HG03521 (cell line): ENCODE data around the gene PLEKHH3.
"Not testable (repeated sequence)": the region's sequence is repeated elsewhere in the genome, so short reads cannot be mapped to it uniquely, and the experiment has no call there.

Experiments used
- ATAC-seq: cut with Tn5 transposase; IDR thresholded peaks from one replicate; pipeline ENCODE4 v1.9.1; 2021; ENCODE audit warnings: mild to moderate bottlenecking, moderate library complexity; ENCODE audit not compliant: unreplicated experiment

Gene PLEKHH3

DNA sequence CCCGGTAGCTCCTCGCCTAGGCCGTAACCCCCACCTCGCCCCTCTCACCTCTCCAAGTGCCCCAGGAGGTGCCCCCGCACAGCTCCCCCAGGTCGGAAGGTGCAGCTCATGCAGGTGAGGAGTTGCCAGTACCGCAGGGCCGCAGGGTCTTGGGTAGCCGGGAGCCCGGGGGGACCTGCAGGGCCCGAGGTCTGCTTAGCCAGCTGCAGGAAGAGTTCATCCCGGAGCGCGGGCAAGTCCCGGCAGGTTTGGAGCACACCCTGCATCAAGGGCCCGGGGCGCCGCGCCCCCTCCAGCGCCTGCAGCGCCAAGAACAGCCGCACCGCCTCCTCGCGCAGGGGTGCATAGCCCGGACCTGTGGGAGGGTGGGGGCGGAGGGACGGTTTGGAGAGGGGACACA, 4.8 kb downstream of the PLEKHH3 start:
- ATAC-seq, result no peak

DNA sequence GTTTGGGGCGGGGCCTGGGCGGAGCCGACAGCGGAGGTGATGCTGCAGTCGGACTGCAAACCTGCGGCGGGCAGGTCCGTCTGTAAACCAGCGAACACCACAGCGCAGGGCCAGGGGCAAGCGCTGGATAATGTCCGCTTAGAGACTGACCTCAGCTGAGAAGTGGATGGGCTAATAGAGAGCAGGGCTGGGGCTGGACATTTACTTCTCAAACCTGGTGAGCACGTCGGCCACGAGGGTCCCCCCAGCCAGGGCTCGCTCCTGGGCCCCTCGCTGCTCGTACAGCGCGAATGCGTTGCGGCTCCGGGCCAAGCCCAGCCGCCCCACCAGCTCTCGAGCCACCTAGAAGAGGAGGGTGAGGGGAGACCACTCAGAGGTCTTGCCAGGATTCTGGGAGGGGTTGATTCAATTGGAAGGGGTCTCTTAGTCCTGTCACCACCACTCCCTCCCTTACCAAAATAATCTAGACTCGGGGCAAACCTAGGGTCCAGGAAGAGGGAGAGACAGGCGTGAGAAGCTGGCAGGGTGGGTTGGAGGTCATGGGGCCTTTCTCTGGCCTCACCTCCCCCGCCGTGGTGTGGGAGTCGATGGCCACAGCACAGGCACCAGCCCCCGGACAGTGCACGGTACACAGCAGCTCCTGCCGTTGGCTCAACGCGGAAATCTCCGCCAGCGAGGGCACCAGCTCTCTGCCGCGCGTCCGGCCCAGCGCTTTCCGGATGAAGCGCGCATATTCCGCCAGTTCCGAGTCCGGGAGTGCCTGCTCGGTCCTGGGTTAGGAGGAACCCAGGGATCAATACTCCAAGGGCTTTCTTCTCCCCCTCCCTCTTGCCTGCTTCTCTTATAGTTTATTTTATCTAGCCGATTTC, 5.8 kb downstream of the PLEKHH3 start:
- ATAC-seq, result no peak

DNA sequence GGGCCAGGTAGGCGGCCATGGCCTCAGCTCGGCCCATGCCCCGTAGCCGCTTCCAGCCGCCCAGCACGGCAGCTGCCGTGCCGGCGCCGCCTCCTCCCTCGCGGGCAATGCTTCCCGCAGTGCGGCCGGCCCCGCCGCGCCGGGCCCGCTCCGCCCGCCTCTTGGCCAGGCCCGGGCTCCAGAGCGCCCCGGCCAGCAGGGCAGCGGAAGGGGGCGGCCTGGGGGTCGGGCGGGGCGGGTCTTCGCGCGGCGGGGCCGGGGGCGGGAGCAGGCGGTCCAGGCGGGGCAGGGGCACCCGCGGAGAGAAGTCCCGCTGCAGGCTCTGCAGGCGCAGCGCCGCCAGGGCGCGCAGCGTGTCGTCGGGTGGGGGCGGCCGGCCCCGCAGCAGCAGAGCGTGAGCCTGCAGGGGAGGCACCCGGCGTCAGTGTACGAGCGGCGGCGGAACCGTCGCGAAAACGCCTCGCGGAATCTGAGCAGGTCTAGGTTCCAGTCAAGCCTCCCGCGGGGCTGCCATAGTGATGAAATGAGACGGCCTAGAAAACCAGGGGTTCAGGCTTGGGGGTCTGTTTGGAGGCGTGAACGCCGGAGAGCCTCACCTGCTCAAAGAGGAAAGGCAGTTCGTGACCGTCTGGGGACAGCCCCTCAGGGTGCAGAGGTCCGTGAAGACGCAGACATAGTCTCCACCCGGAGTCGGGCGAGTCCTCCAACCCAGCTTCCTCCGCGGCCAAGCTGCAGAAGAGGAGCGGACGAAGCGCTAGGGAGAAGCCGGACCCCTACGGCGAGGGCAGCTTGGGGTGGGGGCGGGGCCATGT, 6.6 kb downstream of the PLEKHH3 start:
- no peak for ATAC-seq

DNA sequence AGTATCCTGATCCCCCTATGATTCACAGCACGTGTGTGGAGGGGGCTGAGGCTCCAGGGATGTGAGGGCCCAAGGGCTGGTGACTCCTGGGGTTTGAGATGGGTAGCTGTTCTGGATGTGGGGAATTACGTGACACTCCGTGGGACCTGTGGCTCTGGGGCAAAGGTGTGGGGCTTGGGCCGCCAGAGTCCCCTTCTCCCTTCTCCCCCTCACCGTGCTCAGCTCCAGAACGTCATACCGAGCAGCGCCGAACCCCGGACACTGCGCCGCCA, 7.2 kb downstream of the PLEKHH3 start:
- ATAC-seq, result no peak

DNA sequence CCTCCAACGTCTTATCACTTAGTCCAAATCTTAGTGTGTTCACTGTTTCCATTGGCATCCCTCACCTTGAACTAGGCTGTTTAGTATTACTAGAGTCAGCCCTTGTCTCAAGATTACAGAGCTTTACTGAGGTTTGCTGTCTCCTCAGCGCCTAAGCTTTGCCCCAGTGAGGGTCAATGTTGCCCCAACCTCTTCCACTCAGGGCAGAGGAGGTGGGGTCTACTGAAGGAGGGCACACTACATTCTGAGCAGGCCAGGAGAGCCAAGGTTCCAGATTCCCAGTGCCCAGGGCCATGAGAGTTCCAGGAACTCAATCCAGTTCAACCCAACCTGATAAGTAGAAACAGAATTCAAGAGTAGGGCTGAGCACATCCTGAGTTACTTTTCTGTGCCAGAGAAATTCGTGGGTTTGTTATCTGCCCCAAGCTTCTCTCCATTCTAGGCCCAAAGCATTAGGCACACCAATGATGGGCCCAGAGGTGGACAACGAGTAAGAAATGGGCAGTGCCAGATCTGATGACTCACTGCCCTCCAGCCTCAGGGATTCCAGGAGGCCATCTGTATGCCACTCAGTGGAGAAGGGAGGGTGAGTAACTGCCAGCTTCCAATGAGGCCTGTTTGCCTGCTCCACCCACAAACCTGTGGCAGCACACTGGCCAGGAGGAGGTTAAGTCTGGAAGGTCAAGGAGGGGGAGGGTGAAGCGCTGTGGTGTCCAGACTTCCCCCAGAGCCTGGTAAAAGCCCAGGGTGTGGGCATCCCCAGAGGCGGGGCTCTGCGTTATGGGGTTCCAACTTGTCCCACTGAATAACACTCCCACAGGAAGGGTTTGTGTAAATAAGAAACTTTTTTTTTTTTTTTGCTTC, 9.5 kb downstream of the PLEKHH3 start:
- ATAC-seq, result no peak

DNA sequence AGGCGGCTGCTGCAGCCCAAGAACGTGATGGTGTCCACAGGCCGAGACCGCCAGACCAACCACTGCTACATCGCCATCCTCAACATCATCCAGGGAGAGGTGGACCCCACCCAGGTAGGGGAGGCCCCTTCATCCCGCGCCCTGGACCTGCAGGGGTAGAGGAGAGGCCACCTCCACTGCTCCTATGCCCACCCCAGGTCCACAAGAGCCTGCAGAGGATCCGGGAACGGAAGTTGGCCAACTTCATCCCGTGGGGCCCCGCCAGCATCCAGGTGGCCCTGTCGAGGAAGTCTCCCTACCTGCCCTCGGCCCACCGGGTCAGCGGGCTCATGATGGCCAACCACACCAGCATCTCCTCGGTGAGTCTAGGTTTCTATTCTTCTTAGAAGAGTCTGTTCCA, 10.7 kb downstream of the PLEKHH3 start:
- not testable (repeated sequence) for ATAC-seq

DNA sequence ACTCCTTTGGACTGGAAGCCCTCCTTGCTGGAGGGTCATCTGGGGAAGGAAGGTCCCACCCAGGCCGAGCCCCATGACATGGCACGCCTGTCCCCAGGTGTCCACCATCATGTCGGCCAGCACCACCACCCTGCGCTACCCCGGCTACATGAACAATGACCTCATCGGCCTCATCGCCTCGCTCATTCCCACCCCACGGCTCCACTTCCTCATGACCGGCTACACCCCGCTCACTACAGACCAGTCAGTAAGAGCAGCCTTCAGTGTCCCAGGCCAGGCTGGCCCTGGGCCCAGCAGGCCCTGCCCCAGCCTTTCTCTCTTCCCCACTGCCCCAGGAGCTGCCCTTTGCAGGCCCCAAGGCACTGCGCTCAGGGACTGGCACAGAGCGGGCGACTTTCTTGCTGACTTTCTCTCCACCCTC, 11.2 kb downstream of the PLEKHH3 start:
- ATAC-seq, result no peak

DNA sequence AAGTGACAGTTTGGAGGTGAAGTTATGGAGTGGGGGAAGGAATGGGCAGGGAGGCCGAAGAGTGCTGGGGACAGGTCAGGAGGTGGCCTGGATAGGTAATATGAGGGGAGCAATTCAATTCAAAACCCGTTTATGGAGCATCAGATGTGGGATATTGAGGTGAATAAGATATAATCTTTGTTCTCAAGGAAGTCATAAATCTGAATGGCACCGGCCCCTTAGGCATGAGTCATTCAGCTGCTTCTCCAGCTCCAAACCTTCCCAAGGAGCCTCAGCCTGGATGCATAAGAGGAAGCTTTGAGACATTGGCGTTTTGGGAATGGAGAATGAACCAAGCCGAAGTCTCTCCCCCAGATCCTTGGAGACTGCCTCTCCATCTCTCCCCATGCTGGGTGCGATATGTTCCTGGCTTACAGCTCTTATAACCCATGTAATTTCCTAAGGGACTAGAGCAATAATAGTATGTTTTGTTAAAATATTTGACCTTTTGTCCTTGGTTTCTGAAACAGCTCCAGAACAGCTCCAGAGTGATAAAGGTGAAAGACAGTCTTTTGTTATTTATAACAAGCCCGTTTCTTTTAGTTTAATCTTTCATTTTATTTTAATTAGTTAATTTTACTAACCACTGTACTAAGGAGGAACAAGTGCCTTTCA, 16.0 kb downstream of the PLEKHH3 start:
- no peak for ATAC-seq

DNA sequence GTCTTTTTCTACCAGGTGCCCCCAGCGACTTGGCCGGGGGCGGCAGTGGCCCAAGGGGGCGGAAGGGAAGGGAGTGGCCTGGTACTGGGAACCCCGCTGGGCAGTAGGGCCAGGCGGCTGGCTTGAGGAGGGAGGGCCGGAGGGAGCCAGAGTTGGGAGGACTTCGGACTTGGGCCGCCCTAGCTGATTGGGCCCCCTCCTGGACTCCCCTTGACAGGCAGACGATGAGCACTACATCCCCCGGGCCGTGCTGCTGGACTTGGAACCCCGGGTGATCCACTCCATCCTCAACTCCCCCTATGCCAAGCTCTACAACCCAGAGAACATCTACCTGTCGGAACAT, 16.9 kb downstream of the PLEKHH3 start:
- not testable (repeated sequence) for ATAC-seq

DNA sequence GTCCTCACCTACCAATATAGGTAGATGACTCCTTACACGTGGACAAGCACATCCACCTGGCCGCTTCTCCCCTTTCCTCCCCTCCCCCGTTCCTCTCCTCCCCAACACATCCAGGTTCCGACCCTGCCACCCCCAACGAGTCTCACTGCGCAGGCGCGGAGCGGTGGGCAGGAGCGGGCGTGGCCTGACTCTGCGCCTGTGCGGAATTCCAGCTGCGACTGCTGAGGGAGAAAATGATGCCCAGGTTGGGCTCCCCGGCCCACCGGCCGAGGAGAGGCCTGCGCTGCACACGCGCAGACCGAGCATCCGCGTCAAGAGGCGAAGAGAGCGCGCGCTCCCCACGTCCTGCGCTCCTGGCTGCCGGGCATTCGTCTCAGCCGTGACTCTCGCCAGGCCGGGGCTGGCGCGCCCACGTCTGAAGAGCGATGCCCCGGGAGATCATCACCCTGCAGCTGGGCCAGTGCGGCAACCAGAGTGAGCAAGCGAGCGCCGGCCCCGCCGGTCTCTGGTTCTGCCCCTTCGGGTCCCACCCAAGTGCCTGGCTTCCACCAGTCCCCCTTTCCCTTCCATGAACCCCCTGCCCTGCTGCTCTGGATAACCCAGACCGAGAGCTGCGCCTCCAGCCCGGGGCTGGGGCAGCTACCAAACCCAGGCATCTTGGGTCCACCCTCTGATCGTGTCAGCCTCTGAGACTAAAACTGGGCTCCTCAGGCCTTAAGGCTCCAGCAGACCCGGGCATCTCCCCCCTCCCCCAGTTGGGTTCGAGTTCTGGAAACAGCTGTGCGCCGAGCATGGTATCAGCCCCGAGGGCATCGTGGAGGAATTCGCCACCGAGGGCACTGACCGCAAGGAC, 17.5 kb downstream of the PLEKHH3 start, which contains the start of gene TUBG2:
Gene TUBG2 (plus strand): TSS at position 206 of the 853 bp plus-strand sequence. CDS start 220 bp downstream, at position 426.
- ATAC-seq, result no peak

DNA sequence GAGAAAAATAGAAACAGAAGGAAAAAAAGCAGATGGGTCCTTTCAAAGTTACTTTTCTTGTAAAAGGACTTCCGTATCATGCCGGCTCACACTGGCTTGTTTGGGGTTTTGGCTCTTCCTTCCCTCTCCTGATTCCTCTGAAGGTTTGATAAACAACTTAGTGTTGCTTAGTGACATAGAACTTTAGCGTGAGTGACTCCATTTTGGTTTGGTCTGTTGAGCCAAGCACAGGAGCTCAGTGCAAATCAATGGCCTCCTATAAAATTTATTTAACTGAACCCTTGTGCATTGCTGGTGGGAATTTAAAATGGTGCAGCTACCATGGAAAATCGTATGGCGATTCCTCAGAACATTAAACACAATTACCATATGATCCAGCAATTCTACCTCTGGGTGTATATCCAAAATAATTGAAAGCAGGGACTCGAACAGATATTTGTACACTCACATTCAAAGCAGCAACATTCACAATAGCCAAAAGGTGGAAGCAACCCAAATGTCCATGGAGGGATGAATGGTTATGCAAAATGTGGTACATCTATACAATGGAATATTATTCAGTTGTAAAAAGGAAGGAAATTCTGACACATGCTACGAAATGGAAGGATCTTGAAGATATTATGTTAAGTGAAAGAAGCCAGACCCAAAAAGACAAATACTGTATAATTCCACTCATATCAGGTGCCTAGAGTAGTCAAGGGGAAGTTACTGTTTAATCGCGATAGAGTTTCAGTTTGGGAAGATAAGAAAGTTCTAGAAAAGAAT, 18.8 kb downstream of the PLEKHH3 start:
- ATAC-seq, result no peak

DNA sequence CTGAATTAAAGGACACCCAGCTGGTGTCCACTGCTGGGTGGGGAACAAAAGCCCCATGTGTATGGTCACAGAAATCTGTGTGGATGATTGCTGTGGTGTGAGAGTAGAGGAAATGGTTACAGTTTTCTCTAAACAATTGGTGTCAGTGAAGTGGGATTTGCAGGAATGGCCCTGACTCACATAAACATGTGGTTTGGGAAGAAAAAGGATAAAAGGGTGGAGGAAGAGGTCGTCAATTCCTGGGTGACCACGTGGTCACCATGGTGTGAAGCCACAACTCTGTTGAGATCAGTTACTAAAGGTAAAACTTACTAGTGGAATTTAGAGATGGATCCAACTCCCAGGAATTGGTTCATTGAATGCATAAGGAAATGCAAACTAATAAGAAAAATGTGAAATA, 21.3 kb downstream of the PLEKHH3 start:
- no peak for ATAC-seq

DNA sequence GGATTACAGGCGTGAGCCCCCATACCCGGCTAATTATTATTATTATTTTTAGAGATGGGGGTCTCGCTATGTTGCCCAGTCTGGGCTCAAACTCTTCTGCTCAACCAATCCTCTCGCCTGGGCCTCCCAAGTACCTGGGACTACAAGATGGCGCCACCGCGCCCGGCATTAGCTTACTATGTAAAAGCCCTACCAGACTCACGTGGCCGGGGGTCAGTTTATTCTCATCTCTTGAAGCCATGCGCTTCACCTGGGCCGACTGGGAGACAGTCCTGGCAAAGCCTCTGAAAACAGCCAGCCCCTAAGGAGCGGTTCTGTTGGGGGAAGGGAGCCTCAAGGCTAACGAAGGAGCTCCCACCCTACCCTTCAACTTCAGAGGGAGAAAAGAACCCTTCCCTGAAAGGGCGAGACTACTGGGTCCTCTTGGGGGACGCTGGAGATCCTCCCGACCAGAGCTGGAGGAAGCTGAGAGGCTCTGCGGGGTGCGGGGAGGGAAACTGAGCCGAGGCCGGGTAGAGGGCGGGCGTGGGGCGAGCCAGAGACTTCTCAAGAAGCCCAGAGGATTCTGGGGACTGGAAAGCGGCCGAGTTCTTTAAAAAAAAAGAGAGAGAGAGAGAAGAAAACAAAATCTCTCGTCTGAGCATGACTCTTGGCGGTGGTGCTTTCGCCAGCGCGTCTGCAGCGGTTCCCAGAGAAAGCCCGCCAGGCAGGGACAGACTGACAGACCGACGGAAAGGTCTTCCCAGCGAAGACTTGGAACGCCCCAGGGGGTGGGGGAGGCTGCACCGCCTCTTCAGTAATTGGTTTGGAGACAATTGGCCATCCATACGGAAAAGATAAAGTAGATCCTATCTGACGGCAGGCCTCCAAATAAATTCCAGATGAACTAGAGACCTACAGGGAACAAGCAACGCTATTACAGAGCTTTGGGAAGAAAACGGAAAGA, 23.3 kb downstream of the PLEKHH3 start:
- ATAC-seq, result no peak

DNA sequence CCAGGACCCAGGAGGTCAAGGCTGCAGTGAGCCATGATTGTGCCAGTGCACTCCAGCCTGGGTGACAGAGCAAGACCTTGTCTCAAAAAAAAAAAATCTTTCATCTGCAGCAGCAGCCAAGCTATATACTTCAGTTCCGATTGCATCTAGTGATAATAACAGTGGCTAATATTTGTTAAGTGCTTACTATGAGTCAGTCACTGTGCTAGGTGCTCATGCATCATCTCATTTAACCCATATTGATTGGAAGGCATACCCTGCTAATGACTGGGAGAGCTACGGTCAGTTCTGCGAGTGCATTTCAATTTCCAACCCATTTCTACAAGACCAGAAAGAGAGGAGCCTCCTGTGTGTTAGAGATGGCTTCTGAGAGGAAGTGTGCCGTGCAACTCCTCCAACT, 25.4 kb downstream of the PLEKHH3 start:
- no peak for ATAC-seq

DNA sequence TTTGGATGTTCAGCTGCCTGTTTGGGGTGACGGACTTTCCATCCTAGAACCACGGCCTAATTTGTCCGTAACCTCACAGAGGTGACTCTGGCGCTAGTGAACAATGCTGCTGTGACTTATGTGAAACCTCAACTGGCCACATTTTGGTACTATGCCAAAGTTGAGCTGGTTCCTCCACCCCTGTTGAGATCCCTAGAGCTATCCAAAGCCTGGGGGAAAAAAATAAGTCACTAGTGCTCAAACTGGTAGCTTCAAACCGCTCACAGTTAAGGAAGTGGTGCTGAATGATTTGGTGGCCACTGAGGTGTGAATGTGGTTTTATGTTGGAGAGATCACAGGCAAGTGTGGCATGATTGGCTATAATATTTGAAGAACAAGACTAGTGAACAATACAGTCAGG, 29.0 kb downstream of the PLEKHH3 start:
- ATAC-seq, result no peak

DNA sequence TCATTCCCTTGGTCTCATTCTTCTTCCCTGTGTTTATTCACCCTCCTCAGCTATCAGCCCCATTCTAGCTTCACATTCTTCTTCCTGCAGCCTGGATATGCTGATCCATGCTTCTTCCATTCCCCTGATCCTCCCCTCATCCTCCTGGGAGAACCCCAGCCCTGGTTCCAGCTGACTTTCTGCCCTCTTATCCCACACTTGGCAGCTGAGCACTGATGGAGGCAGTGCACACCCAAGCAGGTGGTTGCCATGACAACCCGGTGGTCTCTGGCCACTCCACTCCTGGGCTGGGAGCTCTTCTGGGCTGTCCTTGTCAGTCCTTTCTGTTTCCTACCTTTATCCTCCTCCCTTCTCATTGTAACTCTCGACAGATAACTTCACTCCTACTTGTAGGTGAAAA, 34.5 kb downstream of the PLEKHH3 start:
- no peak for ATAC-seq

DNA sequence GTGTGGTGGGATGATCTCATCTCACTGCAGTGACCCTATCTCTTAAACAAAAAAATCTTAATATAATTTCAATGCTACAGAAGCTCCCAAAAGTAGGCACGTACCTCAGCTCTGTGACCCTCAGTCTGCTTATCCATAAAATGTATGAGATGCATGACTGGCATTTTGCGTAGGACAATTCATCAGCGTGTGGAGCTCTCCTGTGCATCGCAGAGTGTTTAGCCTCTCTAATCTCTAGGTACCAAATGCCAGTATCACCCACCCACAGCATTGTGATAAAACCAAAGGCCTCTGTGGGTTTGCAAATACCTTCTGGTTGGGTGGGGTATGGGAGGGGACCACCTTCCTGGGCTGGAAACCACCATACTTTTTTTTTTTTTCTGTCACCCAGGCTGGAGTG, 36.7 kb downstream of the PLEKHH3 start:
- no peak for ATAC-seq

DNA sequence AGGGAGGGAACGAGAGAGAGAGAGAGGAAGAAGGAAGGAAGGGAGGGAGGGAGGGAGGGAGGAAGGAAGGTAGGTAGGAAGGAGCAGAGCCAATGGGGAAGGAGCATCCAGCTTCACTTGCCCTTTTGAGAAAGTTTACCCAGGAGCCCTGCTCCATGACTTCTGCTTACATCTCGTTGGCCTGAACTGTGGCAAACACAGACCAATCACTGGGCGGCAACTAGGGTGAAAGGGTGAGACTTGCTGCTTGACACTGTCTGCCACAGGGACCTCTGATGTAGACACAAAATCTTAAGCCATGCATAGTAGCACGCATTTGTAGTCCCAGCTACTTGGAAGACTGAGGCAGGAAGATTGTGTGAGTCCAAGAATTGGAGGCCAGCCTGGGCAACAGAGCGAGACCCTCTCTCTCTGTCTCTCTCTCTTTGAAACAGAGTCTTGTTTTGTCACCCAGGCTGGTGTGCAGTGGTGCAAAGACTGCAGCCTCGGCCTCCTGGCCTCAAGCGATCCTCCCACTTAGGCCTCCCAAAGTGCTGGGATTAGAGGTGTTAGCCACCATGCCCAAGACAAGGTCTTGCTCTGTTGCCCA, 37.2 kb downstream of the PLEKHH3 start:
- ATAC-seq, result no peak
